ENCODE results near the gene OR7C1. TPM values are rescaled to one million over a fixed set of nuclear protein-coding genes. Genes with fewer than 3 reads are reported as not detected.

The OR7C1 gene
- total and polyA plus RNA-seq, 2 experiments from 2014 or later, result 0.03 TPM; not detected in 1

DNA sequence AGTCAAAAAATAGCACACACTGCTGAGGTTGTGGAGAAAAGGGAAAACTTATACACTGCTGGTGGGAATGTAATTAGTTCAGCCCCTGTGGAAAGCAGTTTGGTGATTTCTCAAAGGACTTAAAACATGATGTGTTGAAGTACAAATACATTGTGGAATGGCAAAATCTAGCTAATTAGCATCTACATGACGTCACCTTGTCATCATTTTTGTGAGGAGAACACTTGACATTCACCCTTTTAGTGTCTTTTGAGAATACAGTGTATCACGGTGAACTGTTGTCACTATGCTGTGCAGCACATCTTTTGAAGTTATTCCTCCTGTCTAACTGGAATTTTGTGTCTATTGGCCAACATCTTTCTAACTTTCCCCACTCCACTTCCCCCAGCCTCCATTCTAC is 8.2 kb upstream of the OR7C1 start:
- TF ChIP-seq EZH2phosphoT487 (IDR thresholded peaks at IDR 0.05; ENCODE audit: unreplicated experiment), result no peak
- TF ChIP-seq, protein P1, sequence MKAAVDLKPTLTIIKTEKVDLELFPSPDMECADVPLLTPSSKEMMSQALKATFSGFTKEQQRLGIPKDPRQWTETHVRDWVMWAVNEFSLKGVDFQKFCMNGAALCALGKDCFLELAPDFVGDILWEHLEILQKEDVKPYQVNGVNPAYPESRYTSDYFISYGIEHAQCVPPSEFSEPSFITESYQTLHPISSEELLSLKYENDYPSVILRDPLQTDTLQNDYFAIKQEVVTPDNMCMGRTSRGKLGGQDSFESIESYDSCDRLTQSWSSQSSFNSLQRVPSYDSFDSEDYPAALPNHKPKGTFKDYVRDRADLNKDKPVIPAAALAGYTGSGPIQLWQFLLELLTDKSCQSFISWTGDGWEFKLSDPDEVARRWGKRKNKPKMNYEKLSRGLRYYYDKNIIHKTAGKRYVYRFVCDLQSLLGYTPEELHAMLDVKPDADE (IDR thresholded peaks at IDR 0.05), result no peak
- TF ChIP-seq STAT1 (IDR thresholded peaks at IDR 0.05; ENCODE audit: unreplicated experiment), result no peak
- TF ChIP-seq, protein P2, sequence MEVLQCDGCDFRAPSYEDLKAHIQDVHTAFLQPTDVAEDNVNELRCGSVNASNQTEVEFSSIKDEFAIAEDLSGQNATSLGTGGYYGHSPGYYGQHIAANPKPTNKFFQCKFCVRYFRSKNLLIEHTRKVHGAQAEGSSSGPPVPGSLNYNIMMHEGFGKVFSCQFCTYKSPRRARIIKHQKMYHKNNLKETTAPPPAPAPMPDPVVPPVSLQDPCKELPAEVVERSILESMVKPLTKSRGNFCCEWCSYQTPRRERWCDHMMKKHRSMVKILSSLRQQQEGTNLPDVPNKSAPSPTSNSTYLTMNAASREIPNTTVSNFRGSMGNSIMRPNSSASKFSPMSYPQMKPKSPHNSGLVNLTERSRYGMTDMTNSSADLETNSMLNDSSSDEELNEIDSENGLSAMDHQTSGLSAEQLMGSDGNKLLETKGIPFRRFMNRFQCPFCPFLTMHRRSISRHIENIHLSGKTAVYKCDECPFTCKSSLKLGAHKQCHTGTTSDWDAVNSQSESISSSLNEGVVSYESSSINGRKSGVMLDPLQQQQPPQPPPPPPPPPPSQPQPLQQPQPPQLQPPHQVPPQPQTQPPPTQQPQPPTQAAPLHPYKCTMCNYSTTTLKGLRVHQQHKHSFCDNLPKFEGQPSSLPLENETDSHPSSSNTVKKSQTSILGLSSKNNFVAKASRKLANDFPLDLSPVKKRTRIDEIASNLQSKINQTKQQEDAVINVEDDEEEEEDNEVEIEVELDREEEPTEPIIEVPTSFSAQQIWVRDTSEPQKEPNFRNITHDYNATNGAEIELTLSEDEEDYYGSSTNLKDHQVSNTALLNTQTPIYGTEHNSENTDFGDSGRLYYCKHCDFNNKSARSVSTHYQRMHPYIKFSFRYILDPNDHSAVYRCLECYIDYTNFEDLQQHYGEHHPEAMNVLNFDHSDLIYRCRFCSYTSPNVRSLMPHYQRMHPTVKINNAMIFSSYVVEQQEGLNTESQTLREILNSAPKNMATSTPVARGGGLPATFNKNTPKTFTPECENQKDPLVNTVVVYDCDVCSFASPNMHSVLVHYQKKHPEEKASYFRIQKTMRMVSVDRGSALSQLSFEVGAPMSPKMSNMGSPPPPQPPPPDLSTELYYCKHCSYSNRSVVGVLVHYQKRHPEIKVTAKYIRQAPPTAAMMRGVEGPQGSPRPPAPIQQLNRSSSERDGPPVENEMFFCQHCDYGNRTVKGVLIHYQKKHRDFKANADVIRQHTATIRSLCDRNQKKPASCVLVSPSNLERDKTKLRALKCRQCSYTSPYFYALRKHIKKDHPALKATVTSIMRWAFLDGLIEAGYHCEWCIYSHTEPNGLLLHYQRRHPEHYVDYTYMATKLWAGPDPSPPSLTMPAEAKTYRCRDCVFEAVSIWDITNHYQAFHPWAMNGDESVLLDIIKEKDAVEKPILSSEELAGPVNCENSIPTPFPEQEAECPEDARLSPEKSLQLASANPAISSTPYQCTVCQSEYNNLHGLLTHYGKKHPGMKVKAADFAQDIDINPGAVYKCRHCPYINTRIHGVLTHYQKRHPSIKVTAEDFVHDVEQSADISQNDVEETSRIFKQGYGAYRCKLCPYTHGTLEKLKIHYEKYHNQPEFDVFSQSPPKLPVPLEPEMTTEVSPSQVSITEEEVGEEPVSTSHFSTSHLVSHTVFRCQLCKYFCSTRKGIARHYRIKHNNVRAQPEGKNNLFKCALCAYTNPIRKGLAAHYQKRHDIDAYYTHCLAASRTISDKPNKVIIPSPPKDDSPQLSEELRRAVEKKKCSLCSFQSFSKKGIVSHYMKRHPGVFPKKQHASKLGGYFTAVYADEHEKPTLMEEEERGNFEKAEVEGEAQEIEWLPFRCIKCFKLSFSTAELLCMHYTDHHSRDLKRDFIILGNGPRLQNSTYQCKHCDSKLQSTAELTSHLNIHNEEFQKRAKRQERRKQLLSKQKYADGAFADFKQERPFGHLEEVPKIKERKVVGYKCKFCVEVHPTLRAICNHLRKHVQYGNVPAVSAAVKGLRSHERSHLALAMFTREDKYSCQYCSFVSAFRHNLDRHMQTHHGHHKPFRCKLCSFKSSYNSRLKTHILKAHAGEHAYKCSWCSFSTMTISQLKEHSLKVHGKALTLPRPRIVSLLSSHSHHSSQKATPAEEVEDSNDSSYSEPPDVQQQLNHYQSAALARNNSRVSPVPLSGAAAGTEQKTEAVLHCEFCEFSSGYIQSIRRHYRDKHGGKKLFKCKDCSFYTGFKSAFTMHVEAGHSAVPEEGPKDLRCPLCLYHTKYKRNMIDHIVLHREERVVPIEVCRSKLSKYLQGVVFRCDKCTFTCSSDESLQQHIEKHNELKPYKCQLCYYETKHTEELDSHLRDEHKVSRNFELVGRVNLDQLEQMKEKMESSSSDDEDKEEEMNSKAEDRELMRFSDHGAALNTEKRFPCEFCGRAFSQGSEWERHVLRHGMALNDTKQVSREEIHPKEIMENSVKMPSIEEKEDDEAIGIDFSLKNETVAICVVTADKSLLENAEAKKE (CRISPR knock-in tag; IDR thresholded peaks at IDR 0.05), result no peak
- no peak for TF ChIP-seq ZNF331 (CRISPR knock-in tag; IDR thresholded peaks at IDR 0.05; ENCODE audit: low read depth)
- TF ChIP-seq, protein P3, sequence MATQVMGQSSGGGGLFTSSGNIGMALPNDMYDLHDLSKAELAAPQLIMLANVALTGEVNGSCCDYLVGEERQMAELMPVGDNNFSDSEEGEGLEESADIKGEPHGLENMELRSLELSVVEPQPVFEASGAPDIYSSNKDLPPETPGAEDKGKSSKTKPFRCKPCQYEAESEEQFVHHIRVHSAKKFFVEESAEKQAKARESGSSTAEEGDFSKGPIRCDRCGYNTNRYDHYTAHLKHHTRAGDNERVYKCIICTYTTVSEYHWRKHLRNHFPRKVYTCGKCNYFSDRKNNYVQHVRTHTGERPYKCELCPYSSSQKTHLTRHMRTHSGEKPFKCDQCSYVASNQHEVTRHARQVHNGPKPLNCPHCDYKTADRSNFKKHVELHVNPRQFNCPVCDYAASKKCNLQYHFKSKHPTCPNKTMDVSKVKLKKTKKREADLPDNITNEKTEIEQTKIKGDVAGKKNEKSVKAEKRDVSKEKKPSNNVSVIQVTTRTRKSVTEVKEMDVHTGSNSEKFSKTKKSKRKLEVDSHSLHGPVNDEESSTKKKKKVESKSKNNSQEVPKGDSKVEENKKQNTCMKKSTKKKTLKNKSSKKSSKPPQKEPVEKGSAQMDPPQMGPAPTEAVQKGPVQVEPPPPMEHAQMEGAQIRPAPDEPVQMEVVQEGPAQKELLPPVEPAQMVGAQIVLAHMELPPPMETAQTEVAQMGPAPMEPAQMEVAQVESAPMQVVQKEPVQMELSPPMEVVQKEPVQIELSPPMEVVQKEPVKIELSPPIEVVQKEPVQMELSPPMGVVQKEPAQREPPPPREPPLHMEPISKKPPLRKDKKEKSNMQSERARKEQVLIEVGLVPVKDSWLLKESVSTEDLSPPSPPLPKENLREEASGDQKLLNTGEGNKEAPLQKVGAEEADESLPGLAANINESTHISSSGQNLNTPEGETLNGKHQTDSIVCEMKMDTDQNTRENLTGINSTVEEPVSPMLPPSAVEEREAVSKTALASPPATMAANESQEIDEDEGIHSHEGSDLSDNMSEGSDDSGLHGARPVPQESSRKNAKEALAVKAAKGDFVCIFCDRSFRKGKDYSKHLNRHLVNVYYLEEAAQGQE (IDR thresholded peaks at IDR 0.05; ENCODE audit: unreplicated experiment), result no peak
- TF ChIP-seq POLR2AphosphoS5 (IDR thresholded peaks at IDR 0.05; ENCODE audit: low read depth), result no peak
- no peak for TF ChIP-seq JUNB (IDR thresholded peaks at IDR 0.05; ENCODE audit: unreplicated experiment)
- no peak for TF ChIP-seq EZH2 (IDR thresholded peaks at IDR 0.05; ENCODE audit: low read depth, unreplicated experiment)
- TF ChIP-seq CTCF (conservative IDR thresholded peaks at IDR 0.05; ENCODE audit: low read depth in 2 of 2), result no peak
- TF ChIP-seq CREB1 (CRISPR knock-in tag; IDR thresholded peaks at IDR 0.05; ENCODE audit: low read depth), result no peak
- TF ChIP-seq NANOG (IDR thresholded peaks at IDR 0.05; ENCODE audit: borderline replicate concordance), result no peak
- TF ChIP-seq ZNF114 (CRISPR knock-in tag; IDR thresholded peaks at IDR 0.05), result no peak
- Histone ChIP-seq H2AFZ (no peak overlapping the region), H3F3A (replicated peaks; ENCODE audit: low read depth) (no peaks in the 10 kb centered on the region), H3K4me3 (no peak overlapping the region), H4K20me1 (replicated peaks; ENCODE audit: insufficient read depth) (no peaks in the 10 kb centered on the region), H3K4me2 (no peak overlapping the region), H3K27ac (ENCODE audit: low read depth) (no peak overlapping the region), H3K27me3 (ENCODE audit: insufficient read depth) (no peaks in the 10 kb centered on the region), H3K9me2 (ENCODE audit: insufficient read depth) (peaks cover 7% of the 10 kb centered on the region; the same call in 1 of the 2 replicates), H3K36me3 (ENCODE audit: insufficient read depth) (no peaks in the 10 kb centered on the region), H3K79me2 (replicated peaks; ENCODE audit: insufficient read depth) (no peaks in the 10 kb centered on the region), H3K4me1 (ENCODE audit: insufficient read depth) (no peaks in the 10 kb centered on the region)
- DNase-seq (ENCODE audit: low spot score), result no peak
- Mint-ChIP-seq H3K4me1 (no peaks in the 10 kb centered on the region), H3K36me3 (ENCODE audit: low read depth) (peaks cover 12% of the 10 kb centered on the region), H3K9me3 (peaks cover 88% of the 10 kb centered on the region), H3K4me3 (no peak overlapping the region), H3K27me3 (ENCODE audit: insufficient read depth, low read depth, poor library complexity) (no peaks in the 10 kb centered on the region), H3K27ac (no peak overlapping the region)
- ATAC-seq, result no peak

Data from GM23338 (cell line).